Tongue (tissue), 2 donors: ENCODE measurements around the gene EIF3J. TPM values are rescaled to one million over a fixed set of nuclear protein-coding genes. Genes with fewer than 3 reads are reported as not detected.
"Not testable (repeated sequence)": the region's sequence is repeated elsewhere in the genome, so short reads cannot be mapped to it uniquely, and the experiment has no call there.

Experiments
- DNase-seq: peaks from one replicate; pipeline ENCODE4 v3.0.0-alpha.2; 2015
- total RNA-seq: library from RNA; depleted of rRNA; stranded (reverse); fragments of >200 nt; gene quantifications from one replicate; pipeline ENCODE4 v1.2.3, GENCODE V29; 2014

EIF3J gene, protein sequence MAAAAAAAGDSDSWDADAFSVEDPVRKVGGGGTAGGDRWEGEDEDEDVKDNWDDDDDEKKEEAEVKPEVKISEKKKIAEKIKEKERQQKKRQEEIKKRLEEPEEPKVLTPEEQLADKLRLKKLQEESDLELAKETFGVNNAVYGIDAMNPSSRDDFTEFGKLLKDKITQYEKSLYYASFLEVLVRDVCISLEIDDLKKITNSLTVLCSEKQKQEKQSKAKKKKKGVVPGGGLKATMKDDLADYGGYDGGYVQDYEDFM
- total RNA-seq, result 83.3 TPM

DNA sequence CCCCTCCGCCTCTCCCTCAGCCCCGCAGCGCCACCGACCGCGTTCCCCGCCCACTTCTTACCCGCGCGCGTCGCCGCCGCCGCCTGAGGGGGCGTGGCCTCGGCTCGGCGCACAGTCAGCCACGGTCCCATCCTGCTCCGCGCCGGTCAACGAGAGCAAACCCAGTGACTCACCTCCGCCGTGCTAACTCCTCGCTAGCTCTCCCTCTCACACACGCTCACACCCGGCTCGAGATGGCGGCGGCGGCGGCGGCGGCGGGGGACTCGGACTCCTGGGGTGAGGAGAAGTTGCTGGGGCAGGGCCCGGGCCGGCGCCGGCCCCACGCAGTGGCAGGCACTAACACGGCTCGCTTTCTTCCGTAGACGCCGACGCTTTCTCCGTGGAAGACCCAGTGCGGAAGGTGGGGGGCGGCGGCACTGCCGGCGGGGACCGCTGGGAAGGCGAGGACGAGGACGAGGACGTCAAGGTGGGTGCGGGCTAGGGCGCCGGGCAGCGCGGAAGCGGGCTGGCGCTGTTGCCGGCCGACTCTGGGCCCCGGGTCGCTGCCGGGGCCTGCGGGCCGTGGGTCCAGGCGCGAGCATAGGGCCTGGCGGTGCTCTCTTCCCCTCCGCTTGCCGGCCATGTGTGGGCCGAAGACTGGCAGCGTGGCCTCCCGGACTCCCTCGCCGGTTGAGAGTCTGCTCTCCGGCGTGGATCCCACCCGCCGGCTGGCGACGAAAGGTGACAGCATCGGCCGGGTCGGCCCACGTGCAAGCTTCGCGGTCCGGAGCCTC is at the start of gene EIF3J:
Gene EIF3J, plus strand, starts transcription at position 186 of the 773 bp plus-strand sequence. Its CDS starts 48 bp downstream, at position 234.
- peak; percentile 98 for DNase-seq

DNA sequence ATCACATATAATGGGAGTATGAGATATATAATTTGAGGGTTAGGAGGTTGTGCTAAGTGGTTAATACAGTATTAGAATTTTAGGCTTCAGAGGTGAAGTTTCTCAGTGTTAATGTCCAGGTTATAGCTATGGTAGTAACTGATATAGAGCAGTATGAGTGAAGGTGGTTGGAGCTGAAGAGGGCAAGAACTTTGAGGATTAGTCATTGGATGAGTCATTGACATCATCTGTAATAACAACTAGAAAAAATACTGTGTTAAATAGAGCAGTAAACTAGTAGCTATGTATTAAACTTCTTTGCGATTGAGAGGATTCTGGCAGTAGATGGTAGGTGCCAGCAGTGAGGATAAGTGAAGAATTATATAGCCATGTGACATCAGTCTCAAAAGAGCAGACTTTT is 47.5 kb upstream of the EIF3J start:
- no peak for DNase-seq

DNA sequence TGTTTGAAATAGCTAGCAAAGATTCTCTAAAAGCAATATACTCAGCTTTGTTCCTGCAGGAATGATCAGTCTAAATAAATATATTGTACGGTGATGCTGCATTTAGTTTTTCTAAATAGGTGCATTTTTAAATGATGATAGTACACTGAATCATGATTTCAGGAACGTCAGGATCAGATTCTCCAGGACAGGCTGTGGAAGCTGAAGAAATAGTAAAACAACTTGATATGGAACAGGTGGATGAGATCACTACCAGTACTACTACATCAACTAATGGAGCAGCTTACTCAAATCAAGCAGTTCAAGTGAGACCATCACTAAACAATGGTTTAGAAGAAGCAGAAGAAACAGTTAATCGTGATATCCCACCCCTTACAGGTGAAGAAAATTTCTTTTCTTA is 46.3 kb upstream of the EIF3J start:
- DNase-seq, result no peak

DNA sequence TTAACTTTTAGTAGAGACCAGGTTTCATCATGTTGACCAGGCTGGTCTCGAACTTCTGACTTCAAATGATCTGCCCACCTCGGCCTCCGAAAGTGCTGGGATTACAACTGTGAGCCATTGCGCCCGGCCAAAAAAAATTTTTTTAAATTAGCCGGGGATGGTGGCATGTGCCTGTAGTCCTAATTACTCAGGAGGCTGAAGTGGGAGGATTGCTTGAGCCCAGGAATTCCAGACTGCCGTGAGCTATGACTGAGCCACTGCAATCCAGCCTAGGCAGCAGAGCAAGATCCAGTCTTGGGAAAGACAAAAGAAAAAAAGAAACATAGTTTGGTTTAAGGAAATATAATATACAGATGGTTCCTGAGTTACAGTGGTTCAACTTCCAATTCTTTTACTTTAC is 44.9 kb upstream of the EIF3J start:
- no peak for DNase-seq

DNA sequence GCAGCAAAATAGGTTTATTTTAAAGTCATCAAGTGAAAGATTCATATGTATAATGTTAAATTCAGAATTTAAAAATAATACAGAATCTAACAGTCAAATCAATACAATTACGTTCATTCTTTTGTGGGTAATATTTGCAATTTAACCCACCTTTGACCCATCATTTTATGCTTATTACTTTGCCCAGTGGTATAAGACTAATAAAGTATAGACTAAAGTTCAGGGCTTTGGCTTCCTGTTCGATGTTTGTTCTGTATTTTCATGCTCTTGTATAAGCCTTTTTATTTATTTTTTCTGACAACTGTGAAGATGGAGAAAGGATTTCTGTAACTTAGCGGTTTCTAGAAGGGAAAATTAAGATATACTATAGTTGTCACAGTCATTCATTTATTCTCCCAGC is 44.3 kb upstream of the EIF3J start:
- DNase-seq, result no peak

DNA sequence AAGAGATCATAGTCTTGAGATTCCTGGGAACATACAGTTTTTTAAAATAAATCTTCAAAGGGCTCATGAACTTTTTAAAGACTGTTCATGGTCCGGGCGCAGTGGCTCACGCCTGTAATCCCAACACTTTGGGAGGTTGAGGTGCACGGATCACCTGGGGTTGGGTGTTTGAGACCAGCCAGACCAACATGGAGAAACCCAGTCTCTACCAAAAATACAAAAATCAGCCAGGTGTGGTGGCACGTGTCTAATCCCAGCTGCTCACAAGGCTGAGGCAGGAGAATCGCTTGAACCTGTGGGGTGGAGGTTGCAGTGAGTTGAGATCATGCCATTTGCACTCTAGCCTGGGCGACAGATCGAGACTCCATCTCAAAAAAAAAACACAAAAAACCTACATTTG is 41.4 kb upstream of the EIF3J start:
- no peak for DNase-seq

DNA sequence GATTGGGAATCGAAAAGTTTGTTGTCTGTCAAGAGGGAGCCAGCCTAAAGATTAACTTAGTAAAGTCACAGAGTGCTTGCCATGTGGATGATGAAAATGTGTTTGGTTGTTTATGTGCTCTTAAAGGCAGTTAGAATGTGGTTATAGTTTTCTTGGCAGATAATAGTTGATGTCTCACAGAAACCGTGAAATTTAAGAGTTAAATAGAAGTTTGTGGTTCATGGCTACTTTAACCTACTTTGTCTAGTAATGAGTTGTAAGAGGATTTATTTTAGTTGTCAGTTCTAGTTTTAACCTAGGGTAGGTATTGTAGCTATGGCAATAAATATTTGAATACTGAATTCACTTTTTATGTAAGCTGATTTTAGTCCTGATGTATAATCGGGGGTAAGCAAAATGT is 36.4 kb upstream of the EIF3J start:
- DNase-seq, result no peak

DNA sequence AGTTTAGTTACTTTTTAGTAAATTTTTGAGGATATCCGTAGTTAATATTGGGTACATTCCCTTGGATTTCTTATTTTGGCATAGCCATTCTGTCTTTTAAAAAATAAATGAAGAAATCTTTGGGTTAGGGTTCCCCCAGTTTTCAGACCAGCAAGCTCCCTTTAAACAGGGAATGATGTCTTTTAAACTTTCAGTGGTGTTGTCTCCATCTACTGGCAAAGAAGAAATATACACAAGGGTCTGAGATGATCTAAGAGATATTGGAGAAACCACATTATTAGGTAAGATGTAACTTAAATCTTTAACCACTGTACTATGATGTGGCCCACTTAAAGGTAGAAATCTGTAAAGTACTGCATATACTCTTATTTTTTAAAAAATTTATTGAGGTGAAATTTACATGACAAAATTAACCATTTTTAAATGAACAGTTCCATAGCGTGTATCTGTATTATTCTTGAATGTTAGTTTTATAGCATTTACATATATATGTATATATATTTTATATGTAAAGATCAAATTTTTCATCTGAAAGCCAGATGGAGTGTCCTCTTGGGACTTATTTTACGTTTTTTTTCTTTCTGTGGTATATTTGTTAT is 35.1 kb upstream of the EIF3J start:
- peak; percentile 58 for DNase-seq

DNA sequence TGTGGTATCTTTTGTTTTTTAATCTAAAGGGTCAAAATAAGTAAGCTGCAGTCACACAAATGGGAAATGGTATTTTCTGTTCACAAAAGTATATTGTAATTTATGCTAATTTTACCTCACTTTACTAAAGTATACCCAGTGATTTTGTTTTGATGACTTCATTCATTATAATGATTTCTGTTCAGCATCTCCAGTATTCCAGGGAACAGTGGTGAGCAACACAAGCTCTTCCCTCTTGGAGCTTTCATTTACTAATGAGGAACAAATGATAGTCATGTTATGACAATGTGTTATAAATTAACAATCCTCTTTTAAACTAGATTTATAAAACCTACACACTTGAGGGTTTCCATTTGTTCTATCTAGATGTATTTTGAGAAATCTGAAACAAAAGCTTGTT is 20.5 kb upstream of the EIF3J start:
- DNase-seq, result no peak

DNA sequence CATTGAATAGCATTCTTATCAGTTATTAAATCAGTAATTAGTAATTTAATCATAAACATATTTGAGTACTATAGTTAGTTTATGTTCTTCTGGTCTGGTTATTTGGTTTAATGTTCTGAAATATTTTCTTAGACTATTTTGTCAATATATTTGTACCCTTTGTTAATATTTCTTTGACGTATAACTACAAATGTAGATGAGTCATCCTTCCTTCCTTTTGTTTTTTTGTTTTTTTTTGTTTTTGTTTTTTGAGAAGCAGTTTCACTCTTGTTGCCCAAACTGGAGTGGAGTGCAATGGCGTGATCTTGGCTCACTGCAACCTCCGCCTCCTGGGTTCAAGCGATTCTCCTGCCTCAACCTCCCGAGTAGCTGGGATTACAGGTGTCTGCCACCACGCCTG is 17.4 kb upstream of the EIF3J start:
- DNase-seq, result no peak

DNA sequence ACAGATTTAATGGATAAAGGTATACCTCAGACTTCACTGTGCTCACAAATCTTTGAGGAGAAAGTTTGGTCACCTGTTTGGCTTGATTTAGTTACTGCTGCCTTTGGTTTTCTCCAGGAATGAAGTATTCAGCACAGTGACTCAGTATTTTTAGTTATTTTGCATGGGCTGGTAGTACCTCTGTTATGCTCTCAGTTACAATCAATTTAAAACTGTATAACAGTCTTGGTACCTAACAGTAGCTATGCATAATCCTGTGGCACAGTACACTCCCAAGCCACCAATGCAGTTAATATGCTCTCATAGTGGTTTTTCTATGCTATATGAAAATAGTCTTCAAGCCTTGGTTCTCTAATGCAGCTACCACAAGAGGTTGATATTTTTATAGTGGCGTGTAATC is 11.9 kb upstream of the EIF3J start:
- no peak for DNase-seq

DNA sequence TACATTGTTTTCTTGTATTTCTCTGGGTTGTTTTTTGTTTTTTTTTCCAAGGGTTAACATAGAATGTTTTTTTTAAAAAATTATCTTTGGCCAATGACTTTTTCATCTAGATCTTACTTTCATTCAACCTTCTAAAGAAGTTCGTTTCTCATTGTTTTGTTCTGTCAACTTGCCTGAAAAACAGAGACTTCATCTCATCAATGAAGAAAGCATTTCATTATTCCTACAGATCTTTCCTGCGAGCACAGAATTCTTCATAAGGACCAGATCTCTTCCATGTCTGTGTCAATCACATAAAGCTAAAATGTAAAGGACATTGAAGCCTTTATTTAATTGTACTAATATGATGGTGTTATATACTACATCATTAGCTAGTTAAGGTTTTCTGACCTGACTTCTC is 9.7 kb upstream of the EIF3J start:
- DNase-seq, result no peak

DNA sequence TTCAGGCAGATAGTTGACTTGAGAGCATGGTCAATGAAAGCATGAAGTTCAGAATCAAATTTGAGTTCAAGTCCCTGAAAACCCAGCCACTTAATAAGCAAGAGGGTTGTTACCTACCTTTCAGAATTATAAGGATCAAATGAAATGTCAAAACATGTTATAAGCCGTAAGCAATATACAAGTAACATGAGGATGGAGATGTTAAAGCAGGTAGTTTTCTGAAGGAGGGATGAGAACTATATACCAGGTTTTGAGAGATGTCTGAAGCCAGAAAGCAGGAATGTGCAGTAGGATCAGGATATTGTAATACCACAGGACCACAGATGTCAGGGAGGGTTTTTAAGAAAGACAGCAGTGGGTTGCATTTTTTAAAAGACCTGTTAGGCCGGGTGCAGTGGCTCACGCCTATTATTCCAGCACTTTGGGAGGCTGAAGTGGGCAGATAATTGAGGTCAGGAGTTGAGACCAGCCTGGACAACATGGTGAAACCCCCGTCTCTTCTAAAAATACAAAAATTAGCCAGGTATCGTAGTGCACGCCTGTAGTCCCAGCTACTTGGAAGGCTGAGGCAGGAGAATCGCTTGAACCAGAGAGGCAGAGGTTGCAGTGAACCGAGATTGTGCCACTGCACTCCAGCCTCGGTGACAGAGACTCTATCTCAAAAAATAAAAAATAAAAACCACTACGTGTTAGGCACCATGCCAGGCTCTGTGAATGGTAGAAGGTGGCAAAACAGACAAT is 6.9 kb upstream of the EIF3J start:
- no peak for DNase-seq

DNA sequence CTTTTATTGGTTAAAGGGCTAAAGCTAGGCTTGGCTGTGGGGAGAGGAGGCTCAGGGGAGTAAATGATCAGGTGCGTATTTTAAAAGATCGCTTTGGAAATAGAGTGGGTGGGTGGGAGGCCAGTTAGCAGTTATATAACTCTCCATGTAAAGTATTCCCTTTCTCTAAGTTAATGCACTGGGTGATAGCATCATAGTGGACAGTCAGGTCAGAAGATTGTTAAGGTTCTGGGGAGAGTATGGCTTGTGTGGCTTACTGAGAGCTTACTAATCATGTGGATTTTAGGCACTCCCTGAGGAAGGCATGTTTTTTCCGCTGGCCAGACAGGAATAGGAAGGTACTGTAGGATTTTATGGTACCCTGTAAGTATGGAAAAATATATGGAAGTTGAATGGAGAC is 6.3 kb upstream of the EIF3J start:
- DNase-seq, result no peak

DNA sequence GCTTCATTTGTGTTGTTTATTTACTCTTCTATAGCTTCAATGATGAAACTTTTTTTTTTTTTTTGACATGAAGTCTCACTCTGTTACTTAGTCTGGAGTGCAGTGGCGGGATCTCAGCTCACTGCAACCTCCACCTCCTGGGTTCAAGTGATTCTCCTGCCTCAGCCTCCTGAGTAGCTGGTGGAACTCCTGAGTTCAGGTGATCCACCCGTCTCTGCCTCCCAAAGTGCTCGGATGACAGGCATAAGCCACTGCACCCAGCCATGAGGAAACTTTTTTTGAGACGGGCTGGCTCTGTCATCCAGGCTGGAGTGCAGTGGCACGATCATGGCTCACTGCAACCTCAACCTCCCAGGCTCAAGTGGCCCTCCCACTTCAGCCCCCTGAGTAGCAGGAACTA is 4.7 kb upstream of the EIF3J start:
- DNase-seq, result not testable (repeated sequence)

DNA sequence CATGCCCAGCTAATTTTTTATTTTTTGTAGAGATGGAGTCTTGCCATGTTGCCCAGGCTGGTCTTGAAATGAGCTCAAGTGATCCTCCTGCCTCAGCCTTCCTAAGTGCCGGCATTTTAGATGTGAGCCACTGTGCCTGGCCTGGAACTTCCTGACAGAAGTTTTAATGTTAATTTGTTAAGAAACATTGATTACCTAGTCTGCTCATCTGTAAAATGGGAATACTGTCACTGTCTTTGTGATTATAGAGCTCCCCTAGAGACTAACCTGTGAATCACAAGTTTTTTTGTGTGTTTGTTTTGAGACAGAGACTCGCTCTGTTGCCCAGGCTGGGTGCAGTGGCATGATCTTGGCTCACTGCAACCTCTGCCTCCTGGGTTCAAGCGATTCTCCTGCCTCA is 4.3 kb upstream of the EIF3J start:
- DNase-seq, result no peak

DNA sequence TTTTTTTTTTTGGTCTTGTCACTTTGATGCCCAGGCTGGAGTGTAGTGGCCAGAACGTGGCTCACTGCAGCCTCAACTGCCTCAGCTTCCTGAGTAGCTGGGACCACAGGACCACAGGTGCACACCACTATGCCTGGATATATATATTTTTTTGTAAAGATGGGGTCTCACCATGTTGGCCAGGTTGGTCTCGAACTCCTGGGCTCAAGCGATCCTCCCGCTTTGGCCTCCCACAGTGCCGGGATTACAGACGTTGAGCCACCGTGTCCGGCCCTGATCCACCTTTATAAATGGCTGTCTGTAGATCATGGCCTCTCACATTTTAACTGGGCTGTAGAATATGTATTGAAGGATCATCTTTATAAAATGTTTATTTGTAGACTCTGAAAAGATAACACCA is 1.9 kb upstream of the EIF3J start:
- no peak for DNase-seq

DNA sequence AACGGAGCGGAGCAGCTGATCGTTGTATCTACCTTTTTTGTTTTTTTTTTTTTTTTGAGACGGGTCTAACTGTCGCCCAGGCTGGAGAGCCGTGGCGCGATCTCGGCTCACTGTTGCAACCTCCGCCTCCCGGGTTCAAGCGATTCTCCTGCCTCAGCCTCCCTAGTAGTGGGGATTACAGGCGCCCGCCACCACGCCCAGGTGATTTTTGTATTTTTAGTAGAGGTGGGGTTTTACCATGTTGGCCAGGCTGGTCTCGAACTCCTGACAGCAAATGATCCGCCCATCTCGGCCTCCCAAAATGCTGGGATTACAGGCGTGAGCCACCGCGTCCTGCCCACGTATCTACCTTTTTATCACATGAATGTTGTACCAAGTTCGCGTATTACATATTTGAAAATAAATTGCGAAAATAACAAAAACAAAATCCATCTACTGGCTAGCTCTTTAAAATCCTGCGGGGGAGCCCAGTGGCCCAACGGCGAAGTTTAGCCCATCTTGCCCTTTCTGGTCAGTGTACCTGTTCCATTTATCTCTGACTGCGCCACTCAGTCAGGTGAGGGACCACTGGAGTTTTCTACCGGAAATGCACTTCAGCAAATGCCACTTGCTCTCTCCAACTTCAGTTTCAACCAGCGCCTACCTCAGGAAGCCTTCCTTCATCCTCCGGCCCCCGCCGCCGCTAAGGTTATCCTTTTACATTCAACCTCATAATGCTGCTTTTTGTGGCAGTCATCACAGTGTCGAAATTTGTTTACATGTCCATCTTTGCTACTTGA is 1.2 kb upstream of the EIF3J start:
- no peak for DNase-seq

DNA sequence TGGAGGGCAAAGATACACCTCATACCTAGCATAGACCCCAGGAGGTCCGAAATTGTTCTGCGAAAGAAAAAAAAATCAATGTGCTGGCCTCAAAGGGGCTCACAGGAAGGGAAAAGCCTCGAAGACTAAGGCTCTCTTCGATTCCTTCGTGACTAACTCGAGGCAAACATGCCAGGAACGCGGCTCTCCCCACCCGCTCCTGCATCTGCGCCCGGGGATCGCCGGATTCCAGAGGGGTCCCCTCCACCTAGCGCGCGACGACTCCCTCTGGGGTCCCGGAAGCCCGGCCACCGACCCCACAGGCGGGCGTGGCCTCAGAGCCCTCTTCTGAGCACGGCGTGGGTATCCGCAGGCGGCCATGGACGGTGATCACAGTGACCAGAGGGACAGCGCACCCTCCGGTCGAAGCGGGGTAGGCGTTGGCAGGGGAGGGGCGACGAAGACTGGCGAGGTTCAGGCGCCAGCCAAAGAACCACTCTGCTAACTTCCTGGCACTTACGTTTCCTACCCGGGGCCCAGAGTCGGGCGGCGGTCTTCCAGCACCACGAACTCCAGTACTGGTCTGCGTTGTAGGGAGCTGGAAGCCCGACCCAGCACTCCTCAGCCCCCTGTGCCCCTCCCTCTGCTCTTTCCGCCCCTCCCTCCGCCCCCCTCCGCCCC is 515 bp upstream of the EIF3J start:
- no peak for DNase-seq

DNA sequence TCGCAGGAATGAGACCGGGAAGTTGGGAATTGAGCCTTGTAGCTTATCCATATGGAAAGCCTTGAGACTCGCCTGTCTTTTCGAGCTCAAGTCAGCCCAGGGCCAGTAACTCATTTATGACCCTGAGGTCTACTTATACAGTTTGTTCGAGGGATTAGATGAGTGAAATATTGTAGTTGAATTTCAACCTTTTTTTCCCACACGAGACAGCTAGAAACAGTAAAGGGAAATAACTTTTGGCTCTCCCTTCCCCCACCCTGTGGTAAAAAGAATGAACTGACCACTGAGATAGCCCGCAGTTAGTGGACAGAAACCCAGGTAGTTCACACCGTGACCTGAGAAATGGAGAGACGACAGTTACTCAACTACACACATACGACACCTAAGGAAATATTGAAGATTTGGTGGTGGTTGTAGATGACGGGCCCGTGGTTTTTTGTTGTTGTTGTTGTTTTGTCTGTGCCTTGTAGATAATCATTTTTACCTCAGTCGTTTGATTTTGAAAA is 841 bp downstream of the EIF3J start:
- DNase-seq, result no peak

DNA sequence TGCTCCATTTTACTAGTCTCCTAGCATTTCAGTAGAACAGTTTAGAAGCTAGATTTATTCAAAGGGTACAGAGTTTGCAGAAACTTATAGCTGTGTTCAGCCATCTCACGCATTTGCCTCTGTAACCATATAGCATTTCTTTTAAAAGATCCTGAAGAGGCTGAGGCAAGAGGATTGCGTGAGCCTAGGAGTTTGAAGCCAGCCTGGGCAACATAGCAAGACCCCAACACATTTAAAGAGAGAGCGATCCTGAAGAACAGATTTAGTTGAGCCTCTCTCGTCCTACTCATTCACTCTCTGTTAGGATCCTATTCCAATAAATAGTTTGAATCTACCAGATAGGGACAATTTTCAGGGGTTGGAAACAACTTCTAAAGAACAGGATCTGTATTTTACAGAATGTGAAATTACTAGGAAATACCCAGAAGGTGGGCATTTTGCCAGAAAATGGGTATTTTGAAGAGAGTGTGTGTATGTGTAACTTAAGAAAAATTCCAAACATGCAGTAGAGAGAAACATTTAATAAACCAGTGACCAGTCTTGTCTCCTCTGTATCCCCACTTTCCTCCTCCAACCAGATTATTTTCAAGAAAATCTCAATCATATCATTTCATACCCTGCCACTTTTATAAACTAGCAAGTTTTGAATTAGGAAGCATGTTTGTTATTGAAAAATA is 4.5 kb downstream of the EIF3J start:
- no peak for DNase-seq
